HCT116 (cell line): ENCODE results near the gene SLC27A2. TPM values are rescaled to one million over a fixed set of nuclear protein-coding genes. Genes with fewer than 3 reads are reported as not detected.
A peak's percentile ranks its signal among the peaks of the same experiment; 100 is the strongest.

Source experiments
- ATAC-seq: fragments of 200-7000 bp; cut with Tn5 transposase; 2 replicates; pipeline ENCODE4 v1.9.1; 2020; ENCODE audit warnings: mild to moderate bottlenecking, moderate library complexity
- BruUV-seq: library from RNA; stranded (reverse); fragments of 400-500 nt; replicated peaks from 2 replicates; lab custom pipeline; 2021; lab: Mats Ljungman, UMichigan
- CTCF ChIA-PET: fragments of 300-600 bp; sonication (Branson Sonifier 250); formaldehyde crosslinking; loops from one replicate; lab custom pipeline; 2021; ENCODE audit warnings: antibody characterized with exemption; lab: Charles Lee
- POLR2A ChIA-PET: fragments of 300-600, 350-600 bp; sonication (Branson Sonifier 250); formaldehyde crosslinking; loops from one replicate; lab custom pipeline; 2021; ENCODE audit warnings: antibody characterized with exemption; lab: Charles Lee
- RAD21 ChIA-PET, 2 experiments: fragments of 300-600 bp; sonication (Branson Sonifier 250); formaldehyde crosslinking; loops; one replicate each; lab custom pipeline; 2023; ENCODE audit warnings: low total read pairs in 2 of 2; ENCODE audit not compliant: uncharacterized antibody in 2 of 2, unreplicated experiment in 2 of 2, low non-redundant PET in 1 of 2; lab: Charles Lee
- DNase-seq: peaks from one replicate; pipeline ENCODE4 v3.0.0-alpha.2; 2010; ENCODE audit warnings: low read depth, low spot score
- H2AFZ ChIP-seq: fragments of 200-600 bp; shearing (Covaris generic), sonication (generic); 2 replicates; pipeline ENCODE4 v1.6.1; 2017; ENCODE audit warnings: low read depth, mixed run types, mixed read lengths, antibody characterized with exemption, low read length; ENCODE audit not compliant: poor library complexity, severe bottlenecking
- H3K27ac ChIP-seq: 2 replicates; pipeline ENCODE4 v1.5.1; 2012; ENCODE audit warnings: low read depth, low read length
- H3K27me3 ChIP-seq: fragments of 200-600 bp; sonication (generic); 2 replicates; pipeline ENCODE4 v1.6.1; 2016; ENCODE audit warnings: mixed run types, low read length, mixed read lengths; ENCODE audit not compliant: insufficient read depth
- H3K36me3 ChIP-seq, 2 experiments: fragments of 200-500 bp in 1 of 2; fragments of 200-600 bp in 1 of 2; sonication (Bioruptor generic) in 1 of 2; sonication (generic) in 1 of 2; 2 replicates each; pipeline versions ENCODE4 v1.5.1 to v1.6.1; 2014 to 2016; ENCODE audit warnings: low read length in 2 of 2, inconsistent platforms in 1 of 2, mixed read lengths in 1 of 2, mixed run types in 1 of 2; ENCODE audit not compliant: insufficient read depth in 2 of 2, control insufficient read depth in 1 of 2
- H3K4me1 ChIP-seq, 2 experiments: fragments of 200-600 bp in 1 of 2; sonication (generic) in 1 of 2; 2 replicates each; pipeline versions ENCODE4 v1.5.1 to v1.6.1; 2012 to 2017; ENCODE audit warnings: low read length in 2 of 2, inconsistent platforms in 1 of 2, mild to moderate bottlenecking in 1 of 2, mixed read lengths in 1 of 2, mixed run types in 1 of 2, moderate library complexity in 1 of 2; ENCODE audit not compliant: insufficient read depth in 2 of 2, control insufficient read depth in 1 of 2
- H3K4me2 ChIP-seq: fragments of 200-600 bp; sonication (generic); 2 replicates; pipeline ENCODE4 v1.6.1; 2017; ENCODE audit warnings: mixed run types, low read length, mixed read lengths
- H3K4me3 ChIP-seq, 2 experiments: fragments of 200-600 bp in 1 of 2; sonication (generic) in 1 of 2; replicated peaks in 1 of 2; 2 replicates each; pipeline ENCODE4 v1.5.1; 2011 to 2016; ENCODE audit warnings: low read length in 2 of 2, control low read depth in 1 of 2, low read depth in 1 of 2, mild to moderate bottlenecking in 1 of 2, mixed read lengths in 1 of 2, mixed run types in 1 of 2
- H3K79me2 ChIP-seq: fragments of 200-600 bp; sonication (generic); 2 replicates; pipeline ENCODE4 v1.6.1; 2017; ENCODE audit warnings: mild to moderate bottlenecking, mixed run types, low read length, moderate library complexity, mixed read lengths; ENCODE audit not compliant: insufficient read depth
- H3K9ac ChIP-seq: fragments of 200-600 bp; sonication (generic); 2 replicates; pipeline ENCODE4 v1.6.1; 2016; ENCODE audit warnings: low read length, mixed read lengths
- H3K9me2 ChIP-seq: fragments of 200-600 bp; sonication (generic), shearing (Covaris generic); 2 replicates; pipeline ENCODE4 v1.6.1; 2017; ENCODE audit warnings: mixed run types, mild to moderate bottlenecking, moderate library complexity; ENCODE audit not compliant: insufficient read depth
- H3K9me3 ChIP-seq, 2 experiments: fragments of 200-500 bp in 1 of 2; fragments of 200-600 bp in 1 of 2; sonication (Bioruptor generic) in 1 of 2; sonication (generic) in 1 of 2; 2 replicates each; pipeline ENCODE4 v1.6.1; 2014 to 2017; ENCODE audit warnings: low read length in 2 of 2, mixed read lengths in 2 of 2, inconsistent platforms in 1 of 2, low read depth in 1 of 2, mild to moderate bottlenecking in 1 of 2, mixed run types in 1 of 2, moderate library complexity in 1 of 2; ENCODE audit not compliant: control insufficient read depth in 1 of 2, insufficient read depth in 1 of 2
- H4K20me1 ChIP-seq: fragments of 200-600 bp; sonication (generic), shearing (Covaris generic); 2 replicates; pipeline ENCODE4 v1.6.1; 2017; ENCODE audit warnings: mixed run types, mild to moderate bottlenecking, moderate library complexity; ENCODE audit not compliant: insufficient read depth
- ATF3 ChIP-seq: IDR thresholded peaks from 2 replicates; pipeline ENCODE4 v1.6.1; 2012
- CEBPB ChIP-seq: IDR thresholded peaks from 2 replicates; pipeline ENCODE4 v1.6.1; 2012; ENCODE audit warnings: low read depth
- ELF1 ChIP-seq: IDR thresholded peaks from 2 replicates; pipeline ENCODE4 v1.6.1; 2012; ENCODE audit warnings: low read depth, borderline replicate concordance
- FOSL1 ChIP-seq: IDR thresholded peaks from 2 replicates; pipeline ENCODE4 v1.6.1; 2012; ENCODE audit warnings: low read depth
- JUND ChIP-seq: IDR thresholded peaks from 2 replicates; pipeline ENCODE4 v1.6.1; 2012
- MAX ChIP-seq: IDR thresholded peaks from 2 replicates; pipeline ENCODE4 v1.6.1; 2012
- POLR2A ChIP-seq: IDR thresholded peaks from 2 replicates; pipeline ENCODE4 v1.7.0; 2011; ENCODE audit warnings: borderline replicate concordance; ENCODE audit not compliant: insufficient read depth, insufficient read length; ENCODE audit errors: extremely low read depth
- SIN3A ChIP-seq: IDR thresholded peaks from 2 replicates; pipeline ENCODE4 v1.6.1; 2012; ENCODE audit warnings: low read depth
- intact Hi-C: fragments of 100-400 bp; cut with micrococcal nuclease; formaldehyde crosslinking; loops from 2 replicates; pipeline ENCODE4 v1.10.0; 2022
- total RNA-seq: library from RNA; stranded (reverse); gene quantifications from one replicate; pipeline ENCODE4 v1.2.1, GENCODE V29; 2021; ENCODE audit not compliant: unreplicated experiment
- TF ChIP-seq, protein P1 (sequence below): IDR thresholded peaks from 2 replicates; pipeline ENCODE4 v1.6.1; 2011; ENCODE audit warnings: mild to moderate bottlenecking, low read length, moderate library complexity; ENCODE audit not compliant: insufficient replicate concordance; ENCODE audit errors: extremely low read depth

Gene SLC27A2
- total RNA-seq, 1 experiment from 2014 or later, result 14.0 TPM

- Histone ChIP-seq H4K20me1 (no peaks in the 10 kb centered on the region), H3K9me3 (no peaks in the 10 kb centered on the region), H3K27ac (no peak overlapping the region), H3K79me2 (no peaks in the 10 kb centered on the region), H3K36me3 (no peaks in the 10 kb centered on the region), H2AFZ (no peak overlapping the region), H3K9ac (no peak overlapping the region), H3K4me2 (no peak overlapping the region), H3K4me1 (no peaks in the 10 kb centered on the region; a peak in 1 of 4 replicates), H3K4me3 (no peak overlapping the region)
- DNase-seq (no peak), ATAC-seq (no peak)
- POLR2A ChIA-PET, result no interaction called here
- BruUV-seq, result no TSS peak
- intact Hi-C loops, result no loop called here
- TF ChIP-seq, protein P1, sequence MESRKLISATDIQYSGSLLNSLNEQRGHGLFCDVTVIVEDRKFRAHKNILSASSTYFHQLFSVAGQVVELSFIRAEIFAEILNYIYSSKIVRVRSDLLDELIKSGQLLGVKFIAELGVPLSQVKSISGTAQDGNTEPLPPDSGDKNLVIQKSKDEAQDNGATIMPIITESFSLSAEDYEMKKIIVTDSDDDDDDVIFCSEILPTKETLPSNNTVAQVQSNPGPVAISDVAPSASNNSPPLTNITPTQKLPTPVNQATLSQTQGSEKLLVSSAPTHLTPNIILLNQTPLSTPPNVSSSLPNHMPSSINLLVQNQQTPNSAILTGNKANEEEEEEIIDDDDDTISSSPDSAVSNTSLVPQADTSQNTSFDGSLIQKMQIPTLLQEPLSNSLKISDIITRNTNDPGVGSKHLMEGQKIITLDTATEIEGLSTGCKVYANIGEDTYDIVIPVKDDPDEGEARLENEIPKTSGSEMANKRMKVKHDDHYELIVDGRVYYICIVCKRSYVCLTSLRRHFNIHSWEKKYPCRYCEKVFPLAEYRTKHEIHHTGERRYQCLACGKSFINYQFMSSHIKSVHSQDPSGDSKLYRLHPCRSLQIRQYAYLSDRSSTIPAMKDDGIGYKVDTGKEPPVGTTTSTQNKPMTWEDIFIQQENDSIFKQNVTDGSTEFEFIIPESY, result no peak
- TF ChIP-seq SIN3A, result no peak
- no peak for TF ChIP-seq ELF1
- TF ChIP-seq POLR2A, result no peak
- TF ChIP-seq, all 23 proteins: peak for 0
- no peaks in the 10 kb centered on the region for H3K27me3 ChIP-seq
- ChIA-PET RAD21 (no interaction called here), CTCF (no interaction called here)
- no peaks in the 10 kb centered on the region for H3K9me2 ChIP-seq
Observed at GRCh38 chr15:50218691-50219090, 36.7 kb downstream of the SLC27A2 start.

GRCh38 chr15:50219820-50220219 is 37.8 kb downstream of the SLC27A2 start:
- POLR2A ChIA-PET, result no interaction called here
- no peaks in the 10 kb centered on the region for H3K27me3 ChIP-seq
- no peak for ATAC-seq
- no peaks in the 10 kb centered on the region for H3K9me3 ChIP-seq
- intact Hi-C loops, result no loop called here
- H3K4me1 ChIP-seq, result no peaks in the 10 kb centered on the region; a peak in 1 of 4 replicates
- no TSS peak for BruUV-seq
- H2AFZ ChIP-seq, result no peak overlapping the region
- no peak overlapping the region for H3K4me2 ChIP-seq
- H3K9me2 ChIP-seq, result no peaks in the 10 kb centered on the region
- peak; percentile 34 for DNase-seq
- no peak overlapping the region for H3K27ac ChIP-seq
- no peaks in the 10 kb centered on the region for H3K36me3 ChIP-seq
- CTCF ChIA-PET, result no interaction called here
- TF ChIP-seq JUND, result peak; percentile 45; the same call in 1 of the 2 replicates
- TF ChIP-seq ATF3, result peak; percentile 59; the same call in 1 of the 2 replicates
- peak; percentile 47 for TF ChIP-seq FOSL1
- no peak for TF ChIP-seq MAX
- TF ChIP-seq CEBPB, result peak; percentile 52
- H3K9ac ChIP-seq, result no peak overlapping the region
- H3K79me2 ChIP-seq, result no peaks in the 10 kb centered on the region
- RAD21 ChIA-PET, result no interaction called here
- no peak overlapping the region for H3K4me3 ChIP-seq
- H4K20me1 ChIP-seq, result no peaks in the 10 kb centered on the region
